Cardiac muscle cell (in vitro differentiated cells and primary cell): ENCODE results near the gene COL8A1. TPM values are rescaled to one million over a fixed set of nuclear protein-coding genes. Genes with fewer than 3 reads are reported as not detected.

Experiments
- DNase-seq, 2 donors: peaks; one replicate each; pipeline versions ENCODE4 v3.0.0 to v3.0.0-alpha.2; 2010 to 2017; ENCODE audit warnings: low read depth in 1 of 2, low spot score in 1 of 2
- H3K27ac ChIP-seq: fragments of 200-600 bp; sonication (generic); 2 replicates; pipeline ENCODE4 v1.5.1; 2016
- H3K27me3 ChIP-seq: fragments of 200-600 bp; sonication (generic); 2 replicates; pipeline ENCODE4 v1.6.0; 2016; ENCODE audit warnings: control low read depth
- H3K36me3 ChIP-seq: fragments of 200-600 bp; sonication (generic); 2 replicates; pipeline ENCODE4 v1.5.1; 2016; ENCODE audit warnings: control low read depth
- H3K4me1 ChIP-seq: fragments of 200-600 bp; sonication (generic); 2 replicates; pipeline ENCODE4 v1.8.1; 2017; ENCODE audit warnings: low read depth, mild to moderate bottlenecking, mixed run types
- H3K4me3 ChIP-seq: fragments of 200-600 bp; sonication (generic); 2 replicates; pipeline ENCODE4 v1.5.1; 2016; ENCODE audit warnings: mild to moderate bottlenecking
- H3K9me3 ChIP-seq: fragments of 200-600 bp; sonication (generic); 2 replicates; pipeline ENCODE4 v1.5.1; 2017; ENCODE audit warnings: low read depth, mild to moderate bottlenecking, control low read depth
- polyA plus RNA-seq: library from polyadenylated mRNA; unstranded; fragments of >200 nt; fragmentation: Nextera tagmentation; extraction: Ambion mirVana; gene quantifications from 2 replicates; pipeline ENCODE4 v1.2.1, GENCODE V29; 2016
- total RNA-seq: library from RNA; depleted of rRNA; stranded (reverse); fragments of >200 nt; gene quantifications from 2 replicates; pipeline ENCODE4 v1.2.3, GENCODE V29; 2016
- TF ChIP-seq, protein P1 (sequence below): IDR thresholded peaks from 2 replicates; pipeline ENCODE4 v1.5.1; 2012; ENCODE audit warnings: low read depth, mild to moderate bottlenecking, low read length

Gene COL8A1
- total and polyA plus RNA-seq, 2 experiments from 2014 or later: 1.5 to 5.1 TPM

DNA sequence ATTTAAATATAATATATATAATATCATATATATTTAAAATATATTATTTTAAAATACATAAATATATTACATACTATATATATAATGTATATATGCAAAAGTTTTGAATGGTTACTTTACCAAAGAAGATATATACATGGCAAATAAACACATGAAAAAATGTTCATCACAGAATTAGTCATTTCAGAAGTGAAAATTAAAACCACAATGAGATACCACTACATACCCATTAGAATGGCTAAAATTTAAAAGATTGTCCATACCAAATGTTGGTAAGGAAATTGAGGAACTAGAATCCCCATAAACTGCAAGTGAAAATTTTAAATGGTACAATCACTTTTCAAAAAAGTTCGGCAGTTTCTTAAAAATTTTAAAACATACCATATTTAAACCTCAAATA, 23.6 kb upstream of the COL8A1 start:
- Histone ChIP-seq H3K36me3 (no peaks in the 10 kb centered on the region), H3K27ac (no peak overlapping the region), H3K4me3 (no peak overlapping the region), H3K9me3 (no peaks in the 10 kb centered on the region), H3K4me1 (no peaks in the 10 kb centered on the region), H3K27me3 (no peaks in the 10 kb centered on the region)
- TF ChIP-seq, protein P1, sequence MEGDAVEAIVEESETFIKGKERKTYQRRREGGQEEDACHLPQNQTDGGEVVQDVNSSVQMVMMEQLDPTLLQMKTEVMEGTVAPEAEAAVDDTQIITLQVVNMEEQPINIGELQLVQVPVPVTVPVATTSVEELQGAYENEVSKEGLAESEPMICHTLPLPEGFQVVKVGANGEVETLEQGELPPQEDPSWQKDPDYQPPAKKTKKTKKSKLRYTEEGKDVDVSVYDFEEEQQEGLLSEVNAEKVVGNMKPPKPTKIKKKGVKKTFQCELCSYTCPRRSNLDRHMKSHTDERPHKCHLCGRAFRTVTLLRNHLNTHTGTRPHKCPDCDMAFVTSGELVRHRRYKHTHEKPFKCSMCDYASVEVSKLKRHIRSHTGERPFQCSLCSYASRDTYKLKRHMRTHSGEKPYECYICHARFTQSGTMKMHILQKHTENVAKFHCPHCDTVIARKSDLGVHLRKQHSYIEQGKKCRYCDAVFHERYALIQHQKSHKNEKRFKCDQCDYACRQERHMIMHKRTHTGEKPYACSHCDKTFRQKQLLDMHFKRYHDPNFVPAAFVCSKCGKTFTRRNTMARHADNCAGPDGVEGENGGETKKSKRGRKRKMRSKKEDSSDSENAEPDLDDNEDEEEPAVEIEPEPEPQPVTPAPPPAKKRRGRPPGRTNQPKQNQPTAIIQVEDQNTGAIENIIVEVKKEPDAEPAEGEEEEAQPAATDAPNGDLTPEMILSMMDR: no peak
- no peak for DNase-seq

DNA sequence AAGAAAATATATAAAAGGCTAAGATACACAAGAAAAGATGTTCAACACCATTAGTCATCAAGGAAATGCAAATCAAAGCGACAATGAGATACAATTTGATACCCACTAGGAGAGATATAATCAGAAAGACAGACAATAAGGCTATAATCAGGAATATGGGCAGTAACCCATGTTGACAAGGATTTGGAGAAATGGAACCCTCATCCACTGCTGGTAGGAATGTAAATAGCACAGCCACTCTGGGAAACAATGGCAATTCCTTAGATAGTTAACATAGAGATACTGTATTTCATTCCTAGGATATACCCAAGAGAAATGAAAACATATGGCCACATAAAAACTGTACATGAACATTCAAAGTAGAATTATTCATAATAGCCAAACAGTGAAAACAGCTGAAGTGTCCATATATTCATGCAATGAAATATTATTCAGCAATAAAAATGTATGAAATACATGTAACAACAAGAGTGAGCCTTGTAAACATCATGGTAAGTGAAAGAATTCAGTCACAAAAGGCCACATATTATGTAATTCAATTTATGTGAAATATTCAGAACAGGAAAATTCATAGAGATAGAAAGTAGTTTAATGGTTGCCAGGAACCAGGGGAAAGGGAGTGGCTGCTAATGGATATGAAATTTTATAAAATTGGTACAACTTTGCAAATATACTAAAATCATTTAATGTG, 18.2 kb upstream of the COL8A1 start:
- Histone ChIP-seq H3K4me1 (no peaks in the 10 kb centered on the region), H3K27ac (no peak overlapping the region), H3K27me3 (no peaks in the 10 kb centered on the region), H3K4me3 (no peak overlapping the region), H3K9me3 (no peaks in the 10 kb centered on the region), H3K36me3 (no peaks in the 10 kb centered on the region)
- TF ChIP-seq, protein P1: no peak
- no peak for DNase-seq

DNA sequence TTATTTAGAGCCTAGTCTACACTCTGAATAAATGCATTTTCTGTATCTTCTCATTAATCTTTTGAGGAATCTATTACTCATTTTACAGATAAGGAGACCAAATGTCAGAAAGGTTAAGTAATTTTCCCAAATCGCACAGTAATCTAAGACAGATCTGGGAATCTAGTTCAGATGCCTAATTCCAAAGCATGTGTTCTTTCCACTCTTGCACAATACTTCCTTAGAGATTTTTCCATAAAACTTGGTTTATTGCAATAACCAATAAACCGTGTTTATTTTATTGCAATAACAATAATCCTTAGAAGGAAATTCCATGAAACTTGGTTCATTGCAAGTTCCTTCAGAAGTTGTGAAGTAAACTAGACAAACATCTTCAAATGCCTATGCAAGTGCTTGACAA, 17.4 kb upstream of the COL8A1 start:
- no peaks in the 10 kb centered on the region for H3K9me3 ChIP-seq
- no peaks in the 10 kb centered on the region for H3K4me1 ChIP-seq
- DNase-seq: no peak
- no peaks in the 10 kb centered on the region for H3K27me3 ChIP-seq
- TF ChIP-seq, protein P1: no peak
- no peak overlapping the region for H3K27ac ChIP-seq
- H3K4me3 ChIP-seq: no peak overlapping the region
- no peaks in the 10 kb centered on the region for H3K36me3 ChIP-seq

DNA sequence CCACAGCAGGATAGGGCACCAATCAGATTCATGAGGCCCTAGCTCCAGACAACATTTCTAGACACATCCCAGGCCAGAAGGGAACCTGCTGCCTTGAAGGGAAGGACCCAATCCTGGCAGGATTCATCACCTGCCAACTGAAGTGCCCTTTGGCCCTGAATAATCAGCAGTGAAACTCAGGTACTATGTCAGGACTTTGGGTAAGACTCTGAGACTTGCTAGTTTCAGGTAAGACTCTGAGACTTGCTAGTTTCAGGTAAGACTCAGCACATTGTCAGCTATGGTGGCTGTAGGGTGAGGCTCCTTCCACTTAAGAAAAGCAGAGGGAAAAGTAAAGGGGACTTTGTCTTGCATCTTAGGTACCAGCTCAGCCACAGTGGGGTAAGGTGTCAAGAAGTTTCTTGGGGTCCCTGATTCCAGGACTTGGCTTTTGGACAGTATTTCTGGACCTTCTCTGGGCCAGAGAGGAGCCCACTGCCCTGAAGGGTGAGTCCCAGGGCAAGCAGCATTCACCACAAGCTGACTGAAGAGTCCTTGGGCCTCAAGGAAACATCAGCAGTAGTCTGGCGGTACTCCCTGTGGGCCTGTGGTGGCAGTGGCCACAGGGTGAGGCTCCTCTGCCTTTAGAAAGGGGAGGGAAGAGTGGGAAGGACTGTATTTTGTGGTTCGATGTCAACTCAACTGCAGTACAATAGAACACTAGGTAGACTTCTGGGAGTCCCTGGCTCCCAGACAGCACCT, 13.7 kb upstream of the COL8A1 start:
- Histone ChIP-seq H3K27ac (no peak overlapping the region), H3K4me1 (no peaks in the 10 kb centered on the region), H3K36me3 (no peaks in the 10 kb centered on the region), H3K4me3 (no peak overlapping the region), H3K27me3 (no peaks in the 10 kb centered on the region), H3K9me3 (no peaks in the 10 kb centered on the region)
- TF ChIP-seq, protein P1: no peak
- DNase-seq: no peak

DNA sequence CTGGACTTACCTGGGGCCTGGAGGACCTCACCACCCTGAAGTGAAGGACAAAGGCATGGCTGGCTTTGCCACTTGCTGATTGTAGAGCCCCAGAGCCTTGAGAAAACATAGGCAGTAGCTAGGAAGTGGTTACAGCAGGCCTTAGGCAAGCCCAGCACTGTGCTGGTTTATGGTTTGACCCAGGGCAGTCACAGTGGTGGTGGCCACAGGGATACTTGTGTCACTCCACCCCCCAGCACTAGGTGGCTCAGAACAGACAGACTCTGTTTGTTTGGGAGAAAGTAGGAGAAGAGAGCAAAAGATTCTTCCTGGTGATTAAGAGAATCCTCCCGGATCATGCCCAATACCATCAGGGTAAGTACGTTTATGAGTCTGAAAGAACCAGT, 13.2 kb upstream of the COL8A1 start:
- Histone ChIP-seq H3K36me3 (no peaks in the 10 kb centered on the region), H3K9me3 (no peaks in the 10 kb centered on the region), H3K4me3 (no peak overlapping the region), H3K27me3 (no peaks in the 10 kb centered on the region), H3K4me1 (no peaks in the 10 kb centered on the region), H3K27ac (no peak overlapping the region)
- TF ChIP-seq, protein P1: no peak
- DNase-seq: no peak
